Measurements from ENCODE around the gene CCBE1.

- no peak for TF ChIP-seq CTCF (IDR thresholded peaks at IDR 0.05)
- TF ChIP-seq POLR2A (IDR thresholded peaks at IDR 0.05), result no peak
Observed at GRCh38 chr18:59606193-59607077, 90.8 kb downstream of the CCBE1 start.
